Liver (tissue), 9 donors: ENCODE data around the gene PIP5K1C. TPM values are rescaled to one million over a fixed set of nuclear protein-coding genes. Genes with fewer than 3 reads are reported as not detected.

Source experiments
- DNase-seq: peaks from one replicate; pipeline ENCODE4 v3.0.0-alpha.2; 2017; ENCODE audit warnings: low spot score
- H3K27ac ChIP-seq, 2 donors: one replicate each; pipeline ENCODE4 v1.7.0; 2013; ENCODE audit warnings: inconsistent platforms in 2 of 2, low read length in 2 of 2, control low read depth in 1 of 2, low read depth in 1 of 2, mild to moderate bottlenecking in 1 of 2
- H3K27me3 ChIP-seq, 4 donors: one replicate each; pipeline versions ENCODE4 v1.6.1 to v1.7.0; 2013; ENCODE audit warnings: low read length in 3 of 4, inconsistent platforms in 1 of 4, mild to moderate bottlenecking in 1 of 4, moderate library complexity in 1 of 4; ENCODE audit not compliant: control insufficient read depth in 4 of 4, insufficient read depth in 4 of 4
- H3K36me3 ChIP-seq, 4 donors: one replicate each; pipeline versions ENCODE4 v1.6.1 to v1.7.0; 2013; ENCODE audit warnings: low read length in 3 of 4, mild to moderate bottlenecking in 3 of 4, low read depth in 1 of 4, moderate library complexity in 1 of 4; ENCODE audit not compliant: control insufficient read depth in 4 of 4, insufficient read depth in 3 of 4
- H3K4me1 ChIP-seq, 4 donors: one replicate each; pipeline versions ENCODE4 v1.6.1 to v1.7.0; 2013; ENCODE audit warnings: low read length in 3 of 4, mild to moderate bottlenecking in 3 of 4, moderate library complexity in 1 of 4; ENCODE audit not compliant: control insufficient read depth in 4 of 4, insufficient read depth in 4 of 4
- H3K4me3 ChIP-seq, 3 donors: one replicate each; pipeline versions ENCODE4 v1.6.1 to v1.7.0; 2013; ENCODE audit warnings: low read length in 3 of 3, control low read depth in 1 of 3, low read depth in 1 of 3, mild to moderate bottlenecking in 1 of 3
- H3K9ac ChIP-seq, 2 donors: one replicate each; pipeline ENCODE4 v1.7.0; 2013; ENCODE audit warnings: low read length in 2 of 2, mild to moderate bottlenecking in 2 of 2, moderate library complexity in 2 of 2, control low read depth in 1 of 2, low read depth in 1 of 2
- H3K9me3 ChIP-seq, 4 donors: one replicate each; pipeline versions ENCODE4 v1.6.1 to v1.7.0; 2013; ENCODE audit warnings: low read length in 3 of 4; ENCODE audit not compliant: control insufficient read depth in 4 of 4
- CTCF ChIP-seq: fragments of 150-350 bp; IDR thresholded peaks from 2 replicates; pipeline ENCODE4 v1.5.1; 2017; ENCODE audit warnings: improper control_type of control experiment, low read depth, low read length; ENCODE audit not compliant: missing input control
- EGR1 ChIP-seq, 2 donors: IDR thresholded peaks; 2 replicates each; pipeline ENCODE4 v1.6.1; 2016 to 2018; ENCODE audit warnings: antibody characterized with exemption in 2 of 2, low read depth in 2 of 2
- FOXA1 ChIP-seq: IDR thresholded peaks from 2 replicates; pipeline ENCODE4 v1.6.1; 2016; ENCODE audit warnings: antibody characterized with exemption
- FOXA2 ChIP-seq: IDR thresholded peaks from 2 replicates; pipeline ENCODE4 v1.6.1; 2016; ENCODE audit warnings: antibody characterized with exemption
- GABPA ChIP-seq, 2 donors: IDR thresholded peaks in 1 of 2; conservative IDR thresholded peaks in 1 of 2; 2 replicates each; pipeline ENCODE4 v1.6.1; 2016; ENCODE audit warnings: antibody characterized with exemption in 2 of 2, mild to moderate bottlenecking in 1 of 2, moderate library complexity in 1 of 2
- HNF4A ChIP-seq, 2 donors: conservative IDR thresholded peaks; 2 replicates each; pipeline ENCODE4 v1.6.1; 2016; ENCODE audit warnings: antibody characterized with exemption in 2 of 2, mild to moderate bottlenecking in 2 of 2
- HNF4G ChIP-seq: IDR thresholded peaks from 2 replicates; pipeline ENCODE4 v1.6.1; 2016; ENCODE audit warnings: antibody characterized with exemption
- JUND ChIP-seq, 2 donors: IDR thresholded peaks; 2 replicates each; pipeline ENCODE4 v1.6.1; 2016; ENCODE audit warnings: antibody characterized with exemption in 2 of 2
- NR2F2 ChIP-seq: IDR thresholded peaks from 2 replicates; pipeline ENCODE4 v1.6.1; 2016; ENCODE audit warnings: antibody characterized with exemption
- RAD21 ChIP-seq, 2 donors: IDR thresholded peaks; 2 replicates each; pipeline ENCODE4 v1.6.1; 2016; ENCODE audit warnings: antibody characterized with exemption in 2 of 2, mild to moderate bottlenecking in 2 of 2
- RXRA ChIP-seq, 2 donors: IDR thresholded peaks; 2 replicates each; pipeline ENCODE4 v1.6.1; 2017 to 2018; ENCODE audit warnings: antibody characterized with exemption in 2 of 2, mild to moderate bottlenecking in 1 of 2
- SP1 ChIP-seq: IDR thresholded peaks from 2 replicates; pipeline ENCODE4 v1.6.1; 2018; ENCODE audit warnings: antibody characterized with exemption, mild to moderate bottlenecking
- TAF1 ChIP-seq: conservative IDR thresholded peaks from 2 replicates; pipeline ENCODE4 v1.6.1; 2016; ENCODE audit warnings: antibody characterized with exemption, mild to moderate bottlenecking
- YY1 ChIP-seq: IDR thresholded peaks from 2 replicates; pipeline ENCODE4 v1.6.1; 2016; ENCODE audit warnings: antibody characterized with exemption, mild to moderate bottlenecking
- WGBS: extraction: QIAGEN DNeasy Blood & Tissue Kit; methylation state at CpG from one replicate; pipeline ENCODE4 v1.1.7; 2013; 5-methylcytosine and 5-hydroxymethylcytosine counted together
- polyA plus RNA-seq, 2 donors: library from polyadenylated mRNA; stranded (reverse) in 1 of 2; unstranded in 1 of 2; fragments of 200-250 nt in 1 of 2; fragments of >200 nt in 1 of 2; fragmentation: Nextera tagmentation in 1 of 2; extraction: Ambion mirVana in 1 of 2; gene quantifications; one replicate each; pipeline versions ENCODE4 v1.2.1 to v1.2.3, GENCODE V29; 2013 to 2015
- total RNA-seq, 2 donors: library from RNA; depleted of rRNA; stranded (reverse); fragments of >200 nt; gene quantifications; one replicate each; pipeline ENCODE4 v1.2.3, GENCODE V29; 2014
- TF ChIP-seq, protein P1 (sequence below): IDR thresholded peaks from 2 replicates; pipeline ENCODE4 v1.6.1; 2016; ENCODE audit warnings: antibody characterized with exemption
- TF ChIP-seq, protein P2 (sequence below): IDR thresholded peaks from 2 replicates; pipeline ENCODE4 v1.6.1; 2016; ENCODE audit warnings: antibody characterized with exemption
- TF ChIP-seq, protein P3 (sequence below): IDR thresholded peaks from 2 replicates; pipeline ENCODE4 v1.6.1; 2016; ENCODE audit warnings: antibody characterized with exemption, mild to moderate bottlenecking
- TF ChIP-seq, protein P4 (sequence below): IDR thresholded peaks from 2 replicates; pipeline ENCODE4 v1.6.1; 2016; ENCODE audit warnings: antibody characterized with exemption
- donor health status: healthy.
- donor health status: healthy.
- donor health status: healthy.
- donor health status: healthy.
- donor health status: healthy.

PIP5K1C gene
- total and polyA plus RNA-seq, 4 donors = 1.8 to 7.4 (median 6.0) TPM

DNA sequence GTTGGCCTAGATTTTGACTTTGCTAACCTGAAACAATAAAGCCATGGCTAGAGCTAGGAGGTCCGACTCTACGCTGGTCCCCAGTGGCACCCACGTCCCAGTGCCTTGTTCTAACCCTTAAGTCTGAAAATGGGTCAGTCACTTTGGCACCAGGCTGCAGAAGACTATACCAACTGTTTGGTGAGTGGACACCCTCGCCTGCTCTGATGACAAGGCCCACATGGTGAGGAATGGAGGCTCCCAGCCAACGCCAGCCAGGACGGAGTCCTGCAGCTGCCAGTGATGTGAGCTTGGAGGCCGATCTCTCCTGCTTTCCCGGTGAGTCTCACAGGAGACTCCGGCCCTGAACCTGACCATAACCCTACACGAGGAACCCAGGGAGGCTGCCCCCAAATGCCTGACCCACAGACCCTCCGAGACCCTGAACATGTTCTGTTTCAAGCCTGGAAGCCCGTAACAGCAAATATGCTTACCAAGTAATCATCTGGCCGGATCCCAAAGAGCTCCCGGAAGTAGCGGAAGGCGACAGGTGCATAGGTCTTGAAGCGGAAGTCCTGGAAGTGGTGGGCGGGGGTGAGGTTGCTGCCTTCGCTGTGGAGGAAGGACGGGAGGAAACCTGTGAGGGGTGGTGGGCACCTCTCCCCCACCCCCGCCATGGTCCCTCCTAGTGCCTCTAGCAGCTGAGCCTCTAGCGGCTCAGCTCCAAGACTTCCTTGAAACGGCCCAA, 39.6 kb downstream of the PIP5K1C start:
- no peak for TF ChIP-seq RAD21 (IDR thresholded peaks at IDR 0.05)
- no peak for TF ChIP-seq JUND (IDR thresholded peaks at IDR 0.05)
- TF ChIP-seq FOXA2 = no peak
- no peak for TF ChIP-seq RXRA (IDR thresholded peaks at IDR 0.05)
- no peak for TF ChIP-seq TAF1
- no peak for TF ChIP-seq EGR1 (IDR thresholded peaks at IDR 0.05; ENCODE audit: low read depth in 2 of 2)
- TF ChIP-seq, protein P1, sequence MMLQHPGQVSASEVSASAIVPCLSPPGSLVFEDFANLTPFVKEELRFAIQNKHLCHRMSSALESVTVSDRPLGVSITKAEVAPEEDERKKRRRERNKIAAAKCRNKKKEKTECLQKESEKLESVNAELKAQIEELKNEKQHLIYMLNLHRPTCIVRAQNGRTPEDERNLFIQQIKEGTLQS = no peak
- no peak for TF ChIP-seq HNF4A (conservative IDR thresholded peaks at IDR 0.05)
- TF ChIP-seq, protein P2, sequence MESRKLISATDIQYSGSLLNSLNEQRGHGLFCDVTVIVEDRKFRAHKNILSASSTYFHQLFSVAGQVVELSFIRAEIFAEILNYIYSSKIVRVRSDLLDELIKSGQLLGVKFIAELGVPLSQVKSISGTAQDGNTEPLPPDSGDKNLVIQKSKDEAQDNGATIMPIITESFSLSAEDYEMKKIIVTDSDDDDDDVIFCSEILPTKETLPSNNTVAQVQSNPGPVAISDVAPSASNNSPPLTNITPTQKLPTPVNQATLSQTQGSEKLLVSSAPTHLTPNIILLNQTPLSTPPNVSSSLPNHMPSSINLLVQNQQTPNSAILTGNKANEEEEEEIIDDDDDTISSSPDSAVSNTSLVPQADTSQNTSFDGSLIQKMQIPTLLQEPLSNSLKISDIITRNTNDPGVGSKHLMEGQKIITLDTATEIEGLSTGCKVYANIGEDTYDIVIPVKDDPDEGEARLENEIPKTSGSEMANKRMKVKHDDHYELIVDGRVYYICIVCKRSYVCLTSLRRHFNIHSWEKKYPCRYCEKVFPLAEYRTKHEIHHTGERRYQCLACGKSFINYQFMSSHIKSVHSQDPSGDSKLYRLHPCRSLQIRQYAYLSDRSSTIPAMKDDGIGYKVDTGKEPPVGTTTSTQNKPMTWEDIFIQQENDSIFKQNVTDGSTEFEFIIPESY = no peak
- TF ChIP-seq NR2F2 = no peak
- no peak for TF ChIP-seq SP1
- no peak for TF ChIP-seq HNF4G
- TF ChIP-seq GABPA (IDR thresholded peaks at IDR 0.05 in 1 of 2, conservative IDR thresholded peaks at IDR 0.05 in 1 of 2) = no peak
- TF ChIP-seq, protein P3, sequence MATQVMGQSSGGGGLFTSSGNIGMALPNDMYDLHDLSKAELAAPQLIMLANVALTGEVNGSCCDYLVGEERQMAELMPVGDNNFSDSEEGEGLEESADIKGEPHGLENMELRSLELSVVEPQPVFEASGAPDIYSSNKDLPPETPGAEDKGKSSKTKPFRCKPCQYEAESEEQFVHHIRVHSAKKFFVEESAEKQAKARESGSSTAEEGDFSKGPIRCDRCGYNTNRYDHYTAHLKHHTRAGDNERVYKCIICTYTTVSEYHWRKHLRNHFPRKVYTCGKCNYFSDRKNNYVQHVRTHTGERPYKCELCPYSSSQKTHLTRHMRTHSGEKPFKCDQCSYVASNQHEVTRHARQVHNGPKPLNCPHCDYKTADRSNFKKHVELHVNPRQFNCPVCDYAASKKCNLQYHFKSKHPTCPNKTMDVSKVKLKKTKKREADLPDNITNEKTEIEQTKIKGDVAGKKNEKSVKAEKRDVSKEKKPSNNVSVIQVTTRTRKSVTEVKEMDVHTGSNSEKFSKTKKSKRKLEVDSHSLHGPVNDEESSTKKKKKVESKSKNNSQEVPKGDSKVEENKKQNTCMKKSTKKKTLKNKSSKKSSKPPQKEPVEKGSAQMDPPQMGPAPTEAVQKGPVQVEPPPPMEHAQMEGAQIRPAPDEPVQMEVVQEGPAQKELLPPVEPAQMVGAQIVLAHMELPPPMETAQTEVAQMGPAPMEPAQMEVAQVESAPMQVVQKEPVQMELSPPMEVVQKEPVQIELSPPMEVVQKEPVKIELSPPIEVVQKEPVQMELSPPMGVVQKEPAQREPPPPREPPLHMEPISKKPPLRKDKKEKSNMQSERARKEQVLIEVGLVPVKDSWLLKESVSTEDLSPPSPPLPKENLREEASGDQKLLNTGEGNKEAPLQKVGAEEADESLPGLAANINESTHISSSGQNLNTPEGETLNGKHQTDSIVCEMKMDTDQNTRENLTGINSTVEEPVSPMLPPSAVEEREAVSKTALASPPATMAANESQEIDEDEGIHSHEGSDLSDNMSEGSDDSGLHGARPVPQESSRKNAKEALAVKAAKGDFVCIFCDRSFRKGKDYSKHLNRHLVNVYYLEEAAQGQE = no peak
- TF ChIP-seq, protein P4, sequence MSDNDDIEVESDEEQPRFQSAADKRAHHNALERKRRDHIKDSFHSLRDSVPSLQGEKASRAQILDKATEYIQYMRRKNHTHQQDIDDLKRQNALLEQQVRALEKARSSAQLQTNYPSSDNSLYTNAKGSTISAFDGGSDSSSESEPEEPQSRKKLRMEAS = no peak
- TF ChIP-seq YY1 = no peak
- TF ChIP-seq FOXA1 = no peak
- TF ChIP-seq CTCF = no peak
- no peaks in the 10 kb centered on the region for H3K27me3 ChIP-seq
- no peak overlapping the region for H3K9ac ChIP-seq
- H3K4me3 ChIP-seq = no peak overlapping the region
- H3K9me3 ChIP-seq = no peaks in the 10 kb centered on the region
- no peak for DNase-seq
- peaks cover 0 to 20% (median 3%) of the 10 kb centered on the region in 4 donors for H3K36me3 ChIP-seq
- H3K27ac ChIP-seq = no peak overlapping the region
- WGBS = 88% methylated on average over 23 of the region's 23 CpGs
- H3K4me1 ChIP-seq = peaks cover 7 to 31% (median 24%) of the 10 kb centered on the region in 4 donors
